Measurements from ENCODE around the gene ANKS1B.
"Not testable (repeated sequence)": the region's sequence is repeated elsewhere in the genome, so short reads cannot be mapped to it uniquely, and the experiment has no call there.

Gene ANKS1B

GRCh38 chr12:99042226-99042625 is 942.5 kb downstream of the ANKS1B start:
- no peak for DNase-seq
- no peak for TF ChIP-seq CTCF (IDR thresholded peaks at IDR 0.05; ENCODE audit: low read depth, low read length, missing control alignments)
- no peak overlapping the region for H3K27ac ChIP-seq
- H3K27me3 ChIP-seq (replicated peaks) = no peaks in the 10 kb centered on the region
- H3K4me3 ChIP-seq (ENCODE audit: low read depth, low read length) = no peak overlapping the region
- in situ Hi-C loops (cut with HindIII; ENCODE audit: low pct_ligation_motif_present, low sequenced_read_pairs) = no loop called here
- H3K36me3 ChIP-seq (replicated peaks) = no peaks in the 10 kb centered on the region

- DNase-seq = no peak
- in situ Hi-C loops (cut with HindIII; ENCODE audit: low pct_ligation_motif_present, low sequenced_read_pairs) = no loop called here
- H3K27me3 ChIP-seq (replicated peaks) = no peaks in the 10 kb centered on the region
- no peak overlapping the region for H3K4me3 ChIP-seq (ENCODE audit: low read depth, low read length)
- no peaks in the 10 kb centered on the region for H3K36me3 ChIP-seq (replicated peaks)
- TF ChIP-seq CTCF (IDR thresholded peaks at IDR 0.05; ENCODE audit: low read depth, low read length, missing control alignments) = no peak
- H3K27ac ChIP-seq = no peak overlapping the region
Observed at GRCh38 chr12:99039367-99040120, 945.2 kb downstream of the ANKS1B start.

GRCh38 chr12:99036566-99036965 is 948.2 kb downstream of the ANKS1B start:
- Histone ChIP-seq H3K27ac (no peak overlapping the region), H3K36me3 (replicated peaks) (no peaks in the 10 kb centered on the region), H3K27me3 (replicated peaks) (no peaks in the 10 kb centered on the region), H3K4me3 (ENCODE audit: low read depth, low read length) (no peak overlapping the region)
- no peak for TF ChIP-seq CTCF (IDR thresholded peaks at IDR 0.05; ENCODE audit: low read depth, low read length, missing control alignments)
- DNase-seq = no peak
- in situ Hi-C loops (cut with HindIII; ENCODE audit: low pct_ligation_motif_present, low sequenced_read_pairs) = no loop called here

- H3K27ac ChIP-seq = no peak overlapping the region
- H3K27me3 ChIP-seq (replicated peaks) = no peaks in the 10 kb centered on the region
- no peak for TF ChIP-seq CTCF (IDR thresholded peaks at IDR 0.05; ENCODE audit: low read depth, low read length, missing control alignments)
- no peak for DNase-seq
- no peak overlapping the region for H3K4me3 ChIP-seq (ENCODE audit: low read depth, low read length)
- in situ Hi-C loops (cut with HindIII; ENCODE audit: low pct_ligation_motif_present, low sequenced_read_pairs) = no loop called here
- no peaks in the 10 kb centered on the region for H3K36me3 ChIP-seq (replicated peaks)
Observed at GRCh38 chr12:99035803-99036202, 948.9 kb downstream of the ANKS1B start.

- DNase-seq; H3K36me3 ChIP-seq (replicated peaks); in situ Hi-C loops (cut with HindIII; ENCODE audit: low pct_ligation_motif_present, low sequenced_read_pairs); H3K27me3 ChIP-seq (replicated peaks); H3K4me3 ChIP-seq (ENCODE audit: low read depth, low read length); H3K27ac ChIP-seq: not testable (repeated sequence)
Observed at GRCh38 chr12:99034201-99034600, 950.5 kb downstream of the ANKS1B start.

- TF ChIP-seq CTCF (IDR thresholded peaks at IDR 0.05; ENCODE audit: low read depth, low read length, missing control alignments) = no peak
- in situ Hi-C loops (cut with HindIII; ENCODE audit: low pct_ligation_motif_present, low sequenced_read_pairs) = no loop called here
Observed at GRCh38 chr12:99029511-99030271, 955.0 kb downstream of the ANKS1B start.

More at GRCh38 chr12:99029511-99030271, 955.0 kb downstream of the ANKS1B start:
- no peaks in the 10 kb centered on the region for H3K27me3 ChIP-seq (replicated peaks)
- H3K36me3 ChIP-seq (replicated peaks) = no peaks in the 10 kb centered on the region
- no peak overlapping the region for H3K4me3 ChIP-seq (ENCODE audit: low read depth, low read length)
- no peak overlapping the region for H3K27ac ChIP-seq
- DNase-seq = no peak

Data from brain microvascular endothelial cell (primary cell).